GM18868 (cell line): Measurements from ENCODE around the gene PLOD2.

Experiments used
- ATAC-seq: cut with Tn5 transposase; IDR thresholded peaks from one replicate; pipeline ENCODE4 v1.9.1; 2021; ENCODE audit warnings: mild to moderate bottlenecking, moderate library complexity; ENCODE audit not compliant: unreplicated experiment

Gene PLOD2

DNA sequence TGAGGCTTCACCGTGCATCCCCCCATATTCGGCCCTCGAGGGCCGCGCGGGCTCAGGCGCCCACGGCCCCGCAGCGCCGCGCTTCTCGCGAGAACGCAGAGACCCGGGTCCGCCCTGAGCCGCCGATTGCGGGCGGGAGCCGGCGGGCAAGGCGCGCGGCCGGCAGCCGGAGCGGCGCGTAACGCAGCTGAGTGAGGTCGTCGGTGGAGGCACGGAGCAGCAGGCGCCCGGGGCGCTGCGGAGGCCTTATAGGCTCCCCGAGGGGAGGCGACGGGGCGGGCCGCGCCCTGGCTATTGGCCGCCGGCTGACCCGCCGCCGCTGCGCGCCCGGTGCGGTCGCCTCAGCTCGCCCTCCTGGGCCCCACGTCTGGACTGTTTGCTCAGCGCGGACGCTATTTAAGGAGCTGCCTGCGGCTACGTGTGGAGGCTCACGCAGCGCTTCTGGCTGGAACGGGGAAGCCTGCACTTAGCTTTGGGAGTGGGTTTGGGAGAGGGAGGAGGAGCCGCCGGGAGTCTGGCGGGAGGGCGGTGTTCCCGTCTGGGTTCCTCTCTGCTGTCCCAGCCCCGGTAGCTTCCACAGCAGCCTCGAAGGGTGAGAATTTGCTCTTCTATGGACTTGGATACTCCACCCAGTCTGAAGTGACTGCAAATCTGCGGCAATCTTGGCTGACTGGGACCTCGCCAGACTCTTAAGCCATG, at the start of gene PLOD2:
TSS of gene PLOD2 (minus strand) at position 221 of the 699 bp plus-strand sequence. CDS start at position 26, 195 bp downstream.
- ATAC-seq: peak; percentile 56

DNA sequence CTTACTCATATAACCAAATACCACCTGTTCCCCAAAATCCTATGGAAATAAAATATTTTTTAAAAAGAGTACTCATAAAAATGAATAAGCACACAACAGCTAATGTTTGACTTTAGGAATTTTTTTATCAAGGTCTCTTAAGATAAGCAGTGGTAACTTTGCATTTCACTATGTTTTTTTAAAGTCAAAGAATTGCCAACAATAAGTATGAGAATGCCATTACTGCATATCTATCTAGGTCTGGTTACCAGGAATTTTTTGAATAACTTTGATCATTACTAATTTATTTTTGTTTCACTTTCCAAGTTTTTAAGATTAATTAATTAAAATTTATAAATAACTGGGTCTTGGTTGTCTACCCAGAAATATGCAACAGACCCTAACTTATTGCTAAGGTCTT, 48.4 kb upstream of the PLOD2 start:
- ATAC-seq: no peak

DNA sequence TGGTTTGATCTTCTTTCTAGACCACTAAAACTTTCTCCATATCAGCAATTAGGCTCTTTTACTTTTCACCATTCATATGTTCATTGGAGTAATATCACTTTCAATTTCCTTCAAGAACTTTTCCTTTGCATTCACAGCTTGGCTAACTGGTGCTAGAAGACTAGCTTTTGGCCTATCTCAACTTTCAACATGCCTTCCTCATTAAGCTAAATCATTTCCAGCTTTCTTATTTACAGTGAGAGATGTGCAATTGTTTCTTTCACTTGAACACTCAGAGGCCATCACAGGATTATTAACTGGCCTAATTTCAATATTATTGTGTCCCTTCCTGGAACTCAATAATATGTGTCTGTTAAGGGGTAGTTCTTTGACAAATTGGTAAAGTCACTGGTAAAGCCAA, 42.8 kb upstream of the PLOD2 start:
- no peak for ATAC-seq

DNA sequence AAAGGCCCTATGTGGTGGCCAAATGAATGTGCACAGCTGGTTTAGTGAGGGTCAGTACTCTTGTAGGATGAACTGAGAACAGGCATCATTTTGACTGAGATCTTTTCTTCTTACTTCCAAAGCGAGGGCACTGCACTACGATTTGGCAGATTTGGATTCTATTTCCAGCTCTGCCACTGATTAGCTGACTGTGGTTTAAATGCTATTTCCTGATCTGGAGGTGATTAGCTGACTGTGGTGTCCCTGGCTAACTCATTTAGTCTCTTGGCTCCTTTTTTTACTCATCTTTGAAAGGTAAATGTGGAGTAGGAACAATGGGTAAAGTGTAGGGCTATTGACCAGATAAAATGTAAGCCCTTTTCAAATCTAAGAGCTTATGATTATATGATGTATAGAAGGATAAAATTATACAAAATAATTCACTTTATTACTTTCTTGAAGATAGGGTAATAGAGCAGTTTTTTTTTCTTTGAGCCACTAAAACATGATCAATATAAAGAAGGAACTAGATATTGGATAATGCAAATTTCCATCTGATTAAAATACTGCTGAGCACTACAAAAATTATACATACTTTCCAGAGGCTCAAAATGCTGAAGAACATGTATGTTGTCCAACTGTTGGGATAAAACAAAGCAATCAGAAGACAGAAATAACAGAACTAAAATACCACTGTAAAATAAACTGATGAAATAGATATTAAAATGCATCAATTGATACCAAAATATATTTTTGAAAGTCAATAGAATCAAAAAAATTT, 39.7 kb upstream of the PLOD2 start:
- no peak for ATAC-seq

DNA sequence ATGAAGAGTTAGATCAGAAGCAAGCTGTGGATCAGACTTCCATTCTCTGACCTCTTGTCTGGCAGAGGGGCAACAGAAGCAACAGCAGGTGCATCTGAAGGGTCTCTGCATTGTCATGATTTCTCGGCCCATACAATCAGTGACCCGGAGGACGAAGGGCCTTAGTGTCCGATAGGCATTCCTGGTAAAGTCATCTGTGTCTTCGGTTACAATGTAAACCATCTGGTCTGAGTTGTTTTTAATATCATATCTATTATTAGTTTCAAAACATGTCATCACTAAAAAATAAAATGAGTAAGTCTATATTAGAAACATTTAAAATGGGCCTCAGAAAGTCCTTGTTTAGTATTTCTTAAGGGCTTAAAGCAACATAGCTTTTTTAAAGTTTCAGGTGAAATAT, 38.8 kb upstream of the PLOD2 start:
- no peak for ATAC-seq

DNA sequence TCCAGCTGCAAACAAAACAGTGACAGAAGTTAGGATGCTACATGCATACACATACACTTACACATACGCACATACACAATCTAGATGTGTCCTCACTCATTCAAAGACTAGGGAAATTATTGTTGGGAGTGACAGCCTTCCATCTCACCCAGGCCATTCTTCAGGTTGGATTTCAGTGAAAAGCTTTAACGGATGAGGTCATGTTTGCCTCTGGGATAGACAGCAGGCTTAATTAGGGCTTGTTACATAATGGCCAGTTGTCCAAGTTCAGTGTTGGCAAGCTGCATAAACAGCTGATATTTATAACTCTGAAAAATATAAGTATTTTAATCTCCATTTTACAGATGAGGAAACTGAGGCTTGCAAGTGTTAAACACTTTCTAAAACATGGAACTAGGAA, 35.8 kb upstream of the PLOD2 start:
- no peak for ATAC-seq

DNA sequence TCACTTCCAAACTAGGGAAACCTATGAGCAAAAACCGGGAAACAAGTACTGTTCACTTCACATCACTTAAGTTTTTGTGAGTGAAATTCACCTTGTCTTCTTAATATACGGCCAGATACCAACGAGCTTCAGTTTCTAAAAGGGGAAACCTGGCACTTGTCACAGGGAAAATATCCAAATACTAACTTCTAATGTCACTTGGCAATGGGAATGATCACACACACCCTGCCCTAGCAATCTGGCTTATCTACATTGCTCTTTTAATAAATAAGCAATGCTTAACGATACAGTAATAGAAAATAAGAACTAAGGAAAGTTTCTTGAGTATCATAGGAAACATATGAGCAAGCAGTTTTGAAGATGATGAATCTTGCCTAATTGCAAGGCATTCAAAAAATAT, 34.6 kb upstream of the PLOD2 start:
- ATAC-seq: no peak

DNA sequence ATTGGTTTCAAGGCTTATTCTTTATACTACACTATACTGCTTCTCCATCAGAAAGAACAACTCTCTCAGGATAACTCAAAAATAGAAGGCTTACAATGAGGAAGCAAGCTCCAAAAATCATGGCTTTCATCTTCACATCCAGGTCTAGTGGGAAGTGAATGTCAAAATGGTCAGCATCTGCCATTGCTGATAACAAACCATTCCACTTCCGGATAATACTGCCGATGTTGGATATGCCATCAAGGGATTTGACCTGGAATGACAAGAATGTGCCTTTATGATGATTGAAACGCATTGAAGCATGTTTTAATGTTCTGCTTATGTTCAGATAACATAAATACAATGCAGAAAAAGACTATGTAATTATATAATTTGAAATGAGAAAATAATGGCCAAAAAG, 34.0 kb upstream of the PLOD2 start:
- no peak for ATAC-seq

DNA sequence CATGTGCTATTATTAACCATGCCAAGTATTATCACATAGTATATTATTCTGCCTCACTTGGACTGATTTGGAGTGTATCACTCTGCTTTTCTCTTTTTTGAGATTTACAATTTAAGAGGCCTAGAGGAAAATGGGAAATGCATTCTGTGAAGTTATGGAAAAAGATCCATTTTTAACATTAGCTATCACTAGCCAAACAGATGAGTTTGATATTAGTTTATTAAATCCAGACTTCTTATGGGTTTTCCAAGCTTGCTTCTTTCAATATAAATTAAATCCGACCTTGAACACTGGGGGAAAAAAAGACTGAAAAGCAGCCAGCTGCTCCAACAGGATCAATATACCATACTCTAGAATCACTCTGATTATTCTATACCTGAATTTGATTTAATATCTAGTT, 30.1 kb upstream of the PLOD2 start:
- no peak for ATAC-seq

DNA sequence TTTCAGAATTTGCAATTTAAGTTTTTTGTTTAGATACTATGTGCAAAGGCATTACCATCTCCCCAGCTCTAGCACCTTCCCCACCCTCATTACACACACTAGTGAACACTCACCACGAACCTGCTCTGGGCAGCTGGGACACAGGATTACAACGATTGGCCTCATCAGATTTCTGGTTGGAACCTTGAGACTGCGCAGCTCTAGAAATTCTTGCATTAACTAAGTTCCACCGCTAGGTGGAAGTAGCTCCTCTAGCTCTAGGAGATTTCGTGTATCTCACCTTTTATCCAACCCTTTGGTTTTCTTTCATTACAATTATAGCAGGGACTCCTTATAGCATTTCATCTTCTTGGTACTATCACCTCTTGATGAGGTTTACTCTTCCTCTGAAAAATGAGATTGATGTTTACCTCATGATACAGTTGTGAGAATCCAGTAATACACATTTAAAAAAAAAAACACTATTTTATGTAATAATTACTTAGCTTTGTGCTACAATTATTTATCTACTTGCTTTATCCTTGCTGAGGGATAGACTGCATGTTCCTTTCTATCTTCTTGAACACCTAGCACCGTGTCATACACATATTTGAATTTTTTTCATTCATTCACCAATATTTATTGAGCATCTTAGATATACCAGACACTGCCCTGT, 28.7 kb upstream of the PLOD2 start:
- peak; percentile 95 for ATAC-seq

DNA sequence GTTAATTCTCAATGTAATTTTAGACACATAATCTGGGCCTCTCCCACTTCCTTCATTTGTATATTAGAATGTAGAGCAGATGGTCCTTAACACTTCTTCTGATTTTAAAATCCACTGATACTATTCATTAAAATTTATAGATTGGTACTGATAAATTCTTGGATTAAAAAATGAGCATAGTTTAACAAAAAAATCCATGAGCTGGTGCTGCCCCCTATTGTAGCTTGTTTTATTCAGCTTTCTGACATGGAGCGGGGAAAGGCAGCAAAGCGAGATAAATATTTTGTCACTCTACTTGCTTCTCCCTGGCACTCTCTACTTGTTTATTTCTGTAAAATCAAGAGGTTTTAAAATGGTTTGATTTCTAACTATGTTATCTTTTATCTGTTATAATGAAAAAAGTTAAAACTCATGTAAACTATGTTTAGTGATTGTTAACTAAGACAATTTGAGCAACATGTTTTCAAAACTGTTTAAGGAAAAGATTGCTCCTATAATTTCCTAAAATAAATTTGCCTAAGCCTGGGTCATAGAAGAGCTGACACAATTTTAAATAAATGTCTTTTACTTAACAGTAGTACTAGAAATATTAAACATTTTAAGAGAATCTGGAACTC, 26.5 kb upstream of the PLOD2 start:
- no peak for ATAC-seq

DNA sequence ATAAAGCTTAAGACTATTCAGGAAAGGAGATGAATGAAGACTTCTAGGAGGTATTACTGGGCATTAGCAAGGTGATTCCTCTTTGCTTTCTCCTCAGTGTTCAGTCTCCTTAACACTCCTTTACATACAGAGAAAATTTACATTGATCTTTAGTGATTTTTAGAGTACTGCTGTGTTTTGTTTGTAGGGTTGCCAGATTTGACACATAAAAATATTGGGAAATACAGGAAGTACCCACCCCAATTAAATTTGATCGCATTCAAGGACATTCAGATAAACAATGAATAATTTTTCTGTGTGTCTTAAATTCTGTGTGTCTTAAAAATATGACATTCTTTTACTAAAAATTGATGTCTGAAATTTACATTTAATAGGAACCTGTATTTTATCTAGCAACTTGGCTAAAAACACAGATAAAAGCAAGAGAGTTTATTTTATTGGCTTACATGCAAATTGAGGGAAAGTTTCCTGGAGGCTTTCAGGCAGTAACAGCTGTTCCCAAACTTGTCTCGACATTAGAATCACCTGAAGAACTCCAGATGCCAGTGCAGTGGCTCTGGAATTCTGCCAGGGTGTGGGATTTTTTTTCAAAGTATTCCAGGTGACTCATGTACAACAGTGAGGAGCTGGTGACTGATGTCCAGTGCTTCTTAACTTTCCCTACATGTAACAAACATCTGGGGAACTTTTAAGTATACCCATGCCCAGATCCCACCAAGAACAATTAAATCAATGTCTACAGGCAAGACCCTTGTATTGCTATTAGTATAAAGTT, 23.4 kb upstream of the PLOD2 start:
- no peak for ATAC-seq

DNA sequence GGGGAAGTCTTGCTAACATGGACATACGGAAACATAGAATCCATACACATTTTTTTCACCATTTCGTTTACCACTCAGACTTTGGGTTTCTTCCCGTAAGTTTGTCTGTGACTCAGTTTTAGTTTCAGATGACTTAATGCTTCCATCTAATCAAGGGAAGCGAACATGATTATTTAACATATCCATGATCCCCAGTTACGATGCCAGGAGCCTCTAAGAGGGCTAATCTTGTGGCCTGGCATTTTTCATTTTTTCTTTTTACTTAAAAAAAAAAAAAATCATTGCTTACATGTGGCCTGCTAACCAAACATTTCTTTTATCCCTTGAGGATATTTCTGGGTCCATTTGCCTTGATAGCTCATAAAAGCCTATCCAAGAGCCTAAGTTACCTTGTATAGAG, 20.2 kb upstream of the PLOD2 start:
- ATAC-seq: no peak

DNA sequence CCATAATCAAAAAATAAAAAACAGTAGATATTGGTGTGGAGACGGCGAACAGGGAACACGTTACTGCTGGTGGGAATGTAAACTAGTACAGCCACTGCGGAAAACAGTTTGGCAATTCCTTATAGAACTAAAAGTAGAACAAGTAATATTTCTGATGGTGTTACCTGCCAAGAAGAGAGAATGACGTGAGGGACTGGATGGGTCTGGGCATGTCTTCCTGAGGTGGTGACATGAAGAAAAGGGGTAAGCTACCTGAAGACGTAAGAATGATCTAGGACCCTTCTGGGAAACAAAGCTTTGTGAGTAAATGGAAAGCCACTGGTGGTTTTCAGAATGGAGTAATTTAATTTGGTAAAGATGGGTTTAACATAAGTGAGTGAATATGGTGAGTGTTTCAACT, 19.4 kb upstream of the PLOD2 start:
- ATAC-seq: no peak

DNA sequence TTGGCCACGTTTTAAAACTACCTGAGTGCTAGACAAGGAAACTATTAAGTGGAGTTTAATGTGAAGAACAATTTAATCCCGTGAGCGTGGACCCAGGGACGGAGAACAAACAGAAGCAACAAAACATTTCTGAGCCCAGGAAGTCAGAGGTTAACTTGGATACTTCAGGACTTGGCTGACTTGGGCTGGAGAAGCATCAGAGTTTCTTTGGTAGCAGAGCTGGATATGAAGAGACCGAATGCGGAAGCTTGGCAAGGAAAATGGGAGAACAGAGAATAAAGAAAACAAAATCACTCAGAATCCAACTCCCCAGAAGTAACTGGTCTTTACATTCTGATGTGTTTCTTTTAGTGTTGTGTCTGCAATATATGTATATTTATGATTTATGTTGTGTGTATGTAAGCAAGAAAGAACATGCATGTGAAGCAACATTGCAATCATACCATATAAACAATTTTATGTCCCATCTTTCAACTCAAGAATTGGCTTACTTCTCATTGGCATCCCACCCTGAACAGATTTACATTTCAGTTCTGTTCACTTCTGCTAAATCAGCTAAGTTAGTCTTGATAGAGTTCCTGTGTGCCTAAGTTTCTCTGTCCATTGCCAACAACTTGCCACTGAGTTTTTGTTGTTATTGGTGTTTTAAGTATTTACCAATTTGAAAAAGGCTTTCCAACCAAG, 17.2 kb upstream of the PLOD2 start:
- no peak for ATAC-seq

DNA sequence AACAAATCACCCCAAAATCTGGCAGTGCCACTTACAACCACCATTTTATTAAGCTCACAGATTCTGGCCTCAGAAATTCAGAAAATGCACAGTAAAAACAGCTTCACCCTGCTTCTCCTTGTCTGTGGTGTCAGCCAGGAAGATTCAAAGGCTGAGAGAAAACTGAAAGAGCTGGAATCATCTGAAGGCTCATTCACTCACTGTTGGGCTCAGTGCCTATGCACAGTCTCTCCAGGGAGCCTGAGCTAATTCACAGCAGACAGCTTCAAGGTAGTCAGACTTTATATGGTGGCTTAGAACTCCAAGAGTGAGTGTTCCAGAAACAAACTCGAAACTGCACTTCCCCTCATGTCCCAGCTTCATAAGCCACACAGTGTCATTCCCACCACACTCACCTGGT, 16.5 kb upstream of the PLOD2 start:
- ATAC-seq: no peak

DNA sequence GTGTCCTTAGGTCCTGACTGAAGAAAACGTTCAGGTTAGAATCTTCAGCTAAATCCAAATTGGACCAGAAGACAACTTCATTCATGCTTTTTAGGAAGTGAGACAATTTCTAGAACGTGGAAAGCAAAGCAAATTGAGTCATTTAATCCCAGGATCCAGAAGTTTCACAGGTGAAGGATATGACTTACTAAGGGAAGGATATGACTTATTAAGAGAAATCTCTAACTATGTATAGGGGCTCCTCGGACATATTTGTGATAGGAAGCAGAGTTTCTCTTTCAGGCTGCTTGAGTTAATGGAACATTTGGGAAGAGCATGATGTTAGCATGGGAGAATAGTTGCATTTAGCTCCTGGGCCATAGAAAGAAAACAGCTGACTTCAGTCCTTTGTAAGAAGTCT, 16.1 kb upstream of the PLOD2 start:
- ATAC-seq: no peak

DNA sequence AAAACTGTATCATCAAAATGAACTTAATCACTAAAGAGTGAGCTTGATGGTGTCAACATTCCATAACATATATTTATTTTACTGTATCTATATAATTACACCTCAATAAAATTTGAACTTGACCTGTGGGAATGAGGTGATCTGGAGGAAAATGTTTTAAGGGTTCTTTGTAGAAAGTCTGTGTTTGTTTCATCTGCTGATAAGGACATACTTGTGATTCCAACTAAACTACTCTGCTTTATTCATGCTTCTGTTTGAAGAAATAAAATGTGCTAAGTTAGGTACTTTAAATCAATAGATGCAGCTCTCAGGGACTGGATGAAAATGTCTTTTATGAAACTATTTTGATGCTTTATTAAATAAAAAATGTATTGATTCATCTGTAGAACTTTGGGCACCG, 11.6 kb upstream of the PLOD2 start:
- ATAC-seq: no peak

DNA sequence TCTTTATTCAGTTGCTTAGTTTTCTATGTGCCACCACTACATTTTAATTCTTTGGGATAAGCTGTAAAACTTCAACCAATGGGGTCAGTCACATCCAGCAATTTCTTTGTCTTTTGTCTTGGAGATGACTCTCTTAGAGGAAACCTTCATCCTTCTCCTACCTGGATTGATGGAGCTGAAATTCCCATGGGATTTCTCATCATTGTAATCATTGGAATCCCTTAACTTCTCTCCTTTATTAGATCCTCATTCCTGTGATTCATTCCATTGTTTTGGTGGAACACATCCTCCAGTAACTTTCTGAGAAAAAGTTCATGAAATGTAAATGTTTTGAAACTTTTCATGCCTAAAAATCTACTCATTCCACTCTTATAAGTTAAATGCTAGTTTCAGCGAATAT, 9.6 kb upstream of the PLOD2 start:
- no peak for ATAC-seq

DNA sequence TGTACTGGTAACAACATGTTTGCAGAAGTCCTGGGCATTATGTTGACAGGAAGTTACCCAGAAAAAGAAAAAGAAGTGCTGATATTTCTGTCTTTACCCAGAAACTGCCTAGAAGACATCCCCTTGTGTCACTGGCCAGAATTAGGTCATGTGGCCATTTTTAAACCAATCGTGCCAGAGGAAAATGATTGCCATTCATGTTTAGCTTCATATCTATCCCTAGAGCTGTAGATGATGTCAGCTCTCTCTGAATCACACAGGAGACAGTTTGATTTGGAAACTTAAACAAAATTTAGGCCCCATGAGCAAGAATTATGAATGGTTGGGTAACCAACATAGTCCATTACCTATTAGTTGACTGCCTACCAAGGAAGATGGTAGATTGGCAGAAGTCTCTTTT, 8.9 kb upstream of the PLOD2 start:
- ATAC-seq: no peak
